HG02840 (cell line): Measurements from ENCODE around the gene RAB18.
"Not testable (repeated sequence)": the region's sequence is repeated elsewhere in the genome, so short reads cannot be mapped to it uniquely, and the experiment has no call there.

Experiments used
- ATAC-seq: cut with Tn5 transposase; IDR thresholded peaks from one replicate; pipeline ENCODE4 v1.9.1; 2021; ENCODE audit warnings: mild to moderate bottlenecking, moderate library complexity, moderate number of reproducible peaks; ENCODE audit not compliant: unreplicated experiment, low FRiP score

RAB18 gene

GRCh38 chr10:27541796-27542729 lies 38.0 kb downstream of the RAB18 start:
- ATAC-seq = no peak

- no peak for ATAC-seq
These were observed 38.7 kb downstream of the RAB18 start for GRCh38 chr10:27542812-27543211.

GRCh38 chr10:27547047-27547446 lies 42.9 kb downstream of the RAB18 start:
- ATAC-seq = no peak

- ATAC-seq = no peak
These were observed 43.4 kb downstream of the RAB18 start for GRCh38 chr10:27547482-27547881.

- no peak for ATAC-seq
These were observed 46.7 kb downstream of the RAB18 start for GRCh38 chr10:27550823-27551222.

- no peak for ATAC-seq
These were observed 54.5 kb downstream of the RAB18 start for GRCh38 chr10:27558612-27559020.

- no peak for ATAC-seq
These were observed 57.2 kb downstream of the RAB18 start for GRCh38 chr10:27561334-27561733.

GRCh38 chr10:27564398-27564797 lies 60.3 kb downstream of the RAB18 start:
- no peak for ATAC-seq

- ATAC-seq = no peak
These were observed 60.8 kb downstream of the RAB18 start for GRCh38 chr10:27564880-27565279.

GRCh38 chr10:27568196-27569175 lies 64.4 kb downstream of the RAB18 start:
- ATAC-seq = no peak

GRCh38 chr10:27569946-27570345 lies 65.8 kb downstream of the RAB18 start:
- no peak for ATAC-seq

GRCh38 chr10:27577038-27577437 lies 72.9 kb downstream of the RAB18 start:
- not testable (repeated sequence) for ATAC-seq

- ATAC-seq = no peak
These were observed 74.2 kb downstream of the RAB18 start for GRCh38 chr10:27578316-27578715.

- no peak for ATAC-seq
These were observed 77.1 kb downstream of the RAB18 start for GRCh38 chr10:27581225-27581624.

GRCh38 chr10:27584302-27584701 lies 80.2 kb downstream of the RAB18 start:
- no peak for ATAC-seq
